ENCODE data around the gene TBC1D14. TPM values are rescaled to one million over a fixed set of nuclear protein-coding genes. Genes with fewer than 3 reads are reported as not detected.
A peak's percentile ranks its signal among the peaks of the same experiment; 100 is the strongest.

Gene TBC1D14
- total RNA-seq, 2 experiments from 2014 or later = 39.4 to 39.8 TPM

DNA sequence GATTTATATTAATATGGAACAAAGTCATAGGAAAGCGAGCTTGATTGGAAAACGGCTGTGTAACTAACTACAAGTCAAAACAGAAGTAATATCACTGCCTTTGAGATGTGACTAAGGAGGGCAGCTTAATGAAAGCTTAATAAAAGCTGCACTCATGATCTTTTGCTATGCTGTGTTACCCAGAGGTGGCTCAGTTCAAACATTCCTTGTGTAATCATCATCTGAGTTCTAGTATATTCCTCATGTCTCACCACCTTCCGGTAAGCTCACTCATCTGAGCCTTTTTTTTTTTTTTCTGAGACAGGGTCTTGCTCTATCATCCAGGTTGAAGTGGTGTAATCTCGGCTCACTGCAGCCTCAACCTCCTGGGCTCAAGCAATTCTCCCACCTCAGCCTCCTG, 153.2 kb downstream of the TBC1D14 start:
- peaks cover 71% of the 10 kb centered on the region for H3K36me3 Mint-ChIP-seq (ENCODE audit: low read depth)
- H3K4me1 Mint-ChIP-seq (ENCODE audit: low read depth) = peaks cover 23% of the 10 kb centered on the region

DNA sequence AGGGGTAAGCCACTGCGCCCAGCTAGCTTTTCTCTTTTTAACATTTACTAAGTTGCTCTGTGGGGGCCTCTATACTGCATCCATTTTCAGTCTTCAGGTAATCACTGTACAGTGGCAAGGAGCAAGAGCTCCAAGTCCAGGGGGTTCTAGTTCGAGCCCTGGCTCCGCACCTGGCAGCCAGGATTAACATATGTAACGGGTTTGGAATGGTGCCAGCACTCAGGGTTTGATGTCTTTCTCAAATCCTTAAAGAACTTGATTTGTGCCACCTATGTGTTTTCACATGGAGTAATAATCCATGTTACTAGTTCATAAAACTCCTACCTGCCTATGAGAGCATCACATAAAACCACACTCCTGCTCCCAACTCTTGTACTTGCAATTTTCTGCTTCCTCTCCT, 153.7 kb downstream of the TBC1D14 start:
- Mint-ChIP-seq H3K27ac (peak overlapping the region; percentile 22), H3K9me3 (ENCODE audit: insufficient read depth) (no peaks in the 10 kb centered on the region)

More for the DNA sequence above, 153.2 kb downstream of the TBC1D14 start:
- H3K9me3 Mint-ChIP-seq (ENCODE audit: insufficient read depth) = no peaks in the 10 kb centered on the region
- H3K27me3 Mint-ChIP-seq (ENCODE audit: low read depth) = no peaks in the 10 kb centered on the region
- H3K27ac Mint-ChIP-seq = no peak overlapping the region
- no peak for ATAC-seq
- ChIA-PET POLR2A (interaction anchor here (0.7 to 1.4 kb wide), 4 partner anchors 8 to 125 kb away, joined by 3 to 9 read pairs (median 4); no protein-coding TSS in a partner anchor), CTCF (interaction anchor here (0.8 to 11.7 kb wide), 3 partner anchors 8 to 20 kb away, joined by 3 to 172 read pairs (median 6); partner anchors contain the start of gene TADA2B)
- no peak for DNase-seq
- no peak overlapping the region for H3K4me3 Mint-ChIP-seq

GRCh38 chr4:7066006-7066405, 156.4 kb downstream of the TBC1D14 start:
- H3K27ac Mint-ChIP-seq = no peak overlapping the region
- peak overlapping the region; percentile 97 for H3K4me3 Mint-ChIP-seq
- ChIA-PET CTCF (interaction anchor here (1.4 to 11.7 kb wide), 3 partner anchors 10 to 92 kb away, joined by 5 to 172 read pairs (median 27); partner anchors contain the start of gene TADA2B), POLR2A (interaction anchor here (0.8 to 5.7 kb wide), 5 partner anchors 12 to 393 kb away, joined by 3 to 62 read pairs (median 12); partner anchors contain the start of gene TADA2B)
- no peak for ATAC-seq
- H3K4me1 Mint-ChIP-seq (ENCODE audit: low read depth) = peaks cover 39% of the 10 kb centered on the region
- DNase-seq = no peak
- no peaks in the 10 kb centered on the region for H3K9me3 Mint-ChIP-seq (ENCODE audit: insufficient read depth)
- H3K27me3 Mint-ChIP-seq (ENCODE audit: low read depth) = peaks cover 2% of the 10 kb centered on the region
- peaks cover 44% of the 10 kb centered on the region for H3K36me3 Mint-ChIP-seq (ENCODE audit: low read depth)

More for the DNA sequence above, 153.7 kb downstream of the TBC1D14 start:
- peaks cover 68% of the 10 kb centered on the region for H3K36me3 Mint-ChIP-seq (ENCODE audit: low read depth)
- H3K4me1 Mint-ChIP-seq (ENCODE audit: low read depth) = peaks cover 23% of the 10 kb centered on the region
- ChIA-PET CTCF (interaction anchor here (0.8 to 11.7 kb wide), 2 partner anchors 13 to 21 kb away, joined by 3 to 172 read pairs; partner anchors contain the start of gene TADA2B), POLR2A (interaction anchor here (0.8 kb wide), 1 partner anchor 9 kb away, joined by 3 read pairs; no protein-coding TSS in a partner anchor)
- no peaks in the 10 kb centered on the region for H3K27me3 Mint-ChIP-seq (ENCODE audit: low read depth)
- no peak overlapping the region for H3K4me3 Mint-ChIP-seq
- ATAC-seq = no peak
- no peak for DNase-seq

DNA sequence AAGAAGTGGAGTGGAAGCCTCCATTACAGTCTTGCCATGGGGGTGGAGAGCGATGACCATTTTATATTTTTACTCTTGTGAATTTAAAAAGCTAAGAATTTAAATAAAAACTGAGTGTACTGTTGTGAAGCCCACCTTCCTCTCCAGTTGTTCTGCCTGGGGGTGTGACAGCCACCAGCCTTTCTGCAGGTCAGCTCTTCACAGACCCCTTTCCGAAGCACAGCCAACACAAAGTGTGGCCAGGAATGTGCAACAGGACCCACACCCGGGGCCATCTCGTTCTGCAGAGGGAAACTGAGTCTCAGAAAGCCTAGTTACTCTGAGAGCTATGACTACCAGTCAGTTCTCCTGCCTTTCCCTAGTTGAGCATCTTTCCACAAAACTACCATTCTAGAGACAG, 156.9 kb downstream of the TBC1D14 start:
- peak overlapping the region; percentile 97 for H3K4me3 Mint-ChIP-seq
- peaks cover 39% of the 10 kb centered on the region for H3K4me1 Mint-ChIP-seq (ENCODE audit: low read depth)
- ATAC-seq (no peak), DNase-seq (no peak)
- POLR2A ChIA-PET = interaction anchor here (0.8 to 5.7 kb wide), 9 partner anchors 9 to 426 kb away, joined by 3 to 62 read pairs (median 6); partner anchors contain the start of genes MRFAP1 and TADA2B
- peaks cover 39% of the 10 kb centered on the region for H3K36me3 Mint-ChIP-seq (ENCODE audit: low read depth)
- CTCF ChIA-PET = interaction anchor here (1.4 to 11.7 kb wide), 4 partner anchors 11 to 92 kb away, joined by 5 to 172 read pairs (median 17); partner anchors contain the start of gene TADA2B
- H3K9me3 Mint-ChIP-seq (ENCODE audit: insufficient read depth) = no peaks in the 10 kb centered on the region
- H3K27me3 Mint-ChIP-seq (ENCODE audit: low read depth) = peaks cover 2% of the 10 kb centered on the region
- H3K27ac Mint-ChIP-seq = peak overlapping the region; percentile 85

DNA sequence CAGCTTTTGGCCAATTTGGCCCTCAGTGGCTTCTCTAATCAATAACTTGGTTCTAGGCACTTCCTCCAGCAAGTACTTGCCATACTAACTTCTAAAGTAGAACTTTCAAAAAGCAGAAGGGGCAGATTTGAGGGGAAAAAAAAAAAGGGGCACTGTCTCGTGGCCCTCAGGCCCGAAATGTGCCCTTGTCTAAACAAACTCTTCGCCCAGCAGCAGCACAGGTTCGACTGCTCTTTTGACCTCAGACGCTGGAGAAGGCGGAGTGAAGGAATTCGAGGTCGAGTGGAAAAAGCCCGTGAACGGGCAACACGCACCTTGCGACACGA, 157.5 kb downstream of the TBC1D14 start:
- H3K36me3 Mint-ChIP-seq (ENCODE audit: low read depth) = peaks cover 33% of the 10 kb centered on the region

GRCh38 chr4:7067452-7068278, 158.0 kb downstream of the TBC1D14 start, which contains the start of gene GRPEL1:
TSS of gene GRPEL1 (minus strand) at chr4:7068064. CDS start at chr4:7068032, 32 bp downstream.
- peaks cover 12% of the 10 kb centered on the region for H3K27me3 Mint-ChIP-seq (ENCODE audit: low read depth)
- H3K4me1 Mint-ChIP-seq (ENCODE audit: low read depth) = peaks cover 39% of the 10 kb centered on the region

More for the DNA sequence above, 157.5 kb downstream of the TBC1D14 start:
- ChIA-PET CTCF (interaction anchor here (1.2 to 11.7 kb wide), 8 partner anchors 11 to 194 kb away, joined by 3 to 172 read pairs (median 7); partner anchors contain the start of gene TADA2B), POLR2A (interaction anchor here (0.8 to 5.7 kb wide), 20 partner anchors 8 to 427 kb away, joined by 3 to 62 read pairs (median 6); partner anchors contain the start of genes MRFAP1 and TADA2B)
- Mint-ChIP-seq H3K27me3 (ENCODE audit: low read depth) (peaks cover 7% of the 10 kb centered on the region), H3K9me3 (ENCODE audit: insufficient read depth) (no peaks in the 10 kb centered on the region), H3K4me3 (peak overlapping the region; percentile 97), H3K4me1 (ENCODE audit: low read depth) (peaks cover 39% of the 10 kb centered on the region), H3K27ac (peak overlapping the region; percentile 85)
- DNase-seq (no peak), ATAC-seq (no peak)

GRCh38 chr4:7068279-7068842, 158.7 kb downstream of the TBC1D14 start:
- H3K27ac Mint-ChIP-seq = peak overlapping the region; percentile 92
- peak overlapping the region; percentile 97 for H3K4me3 Mint-ChIP-seq
- ChIA-PET POLR2A (interaction anchor here (0.6 to 5.7 kb wide), 22 partner anchors 9 to 428 kb away, joined by 3 to 62 read pairs (median 6); partner anchors contain the start of genes BLOC1S4, MRFAP1 and TADA2B), CTCF (interaction anchor here (0.6 to 11.7 kb wide), 15 partner anchors 9 to 367 kb away, joined by 3 to 172 read pairs (median 7); partner anchors contain the start of gene TADA2B)
- no peaks in the 10 kb centered on the region for H3K9me3 Mint-ChIP-seq (ENCODE audit: insufficient read depth)
- DNase-seq (no peak), ATAC-seq (no peak)
- H3K4me1 Mint-ChIP-seq (ENCODE audit: low read depth) = peaks cover 39% of the 10 kb centered on the region
- peaks cover 24% of the 10 kb centered on the region for H3K36me3 Mint-ChIP-seq (ENCODE audit: low read depth)
- H3K27me3 Mint-ChIP-seq (ENCODE audit: low read depth) = peaks cover 12% of the 10 kb centered on the region

More at GRCh38 chr4:7067452-7068278, 158.0 kb downstream of the TBC1D14 start, which contains the start of gene GRPEL1:
- H3K9me3 Mint-ChIP-seq (ENCODE audit: insufficient read depth) = no peaks in the 10 kb centered on the region
- ATAC-seq (peak; percentile 96), DNase-seq (peak; percentile 100)
- CTCF ChIA-PET = interaction anchor here (0.6 to 11.7 kb wide), 13 partner anchors 9 to 347 kb away, joined by 3 to 172 read pairs (median 7); partner anchors contain the start of gene TADA2B
- H3K27ac Mint-ChIP-seq = peak within 1 kb of the TSS; percentile 92
- peaks cover 30% of the 10 kb centered on the region for H3K36me3 Mint-ChIP-seq (ENCODE audit: low read depth)
- POLR2A ChIA-PET = interaction anchor here (0.6 to 5.7 kb wide), 27 partner anchors 8 to 427 kb away, joined by 3 to 62 read pairs (median 5); partner anchors contain the start of genes BLOC1S4, MRFAP1 and TADA2B
- H3K4me3 Mint-ChIP-seq = peak within 1 kb of the TSS; percentile 97

- ChIA-PET POLR2A (interaction anchor here (1.0 to 5.7 kb wide), 12 partner anchors 9 to 428 kb away, joined by 4 to 62 read pairs (median 6); partner anchors contain the start of genes BLOC1S4, MRFAP1 and TADA2B), CTCF (interaction anchor here (0.7 to 11.7 kb wide), 13 partner anchors 8 to 394 kb away, joined by 3 to 172 read pairs (median 7); partner anchors contain the start of genes BLOC1S4 and TADA2B)
- Mint-ChIP-seq H3K4me3 (peak overlapping the region; percentile 97), H3K27ac (peak overlapping the region; percentile 92), H3K36me3 (ENCODE audit: low read depth) (peaks cover 19% of the 10 kb centered on the region), H3K4me1 (ENCODE audit: low read depth) (peaks cover 37% of the 10 kb centered on the region), H3K27me3 (ENCODE audit: low read depth) (peaks cover 12% of the 10 kb centered on the region), H3K9me3 (ENCODE audit: insufficient read depth) (no peaks in the 10 kb centered on the region)
- ATAC-seq (no peak), DNase-seq (no peak)
Observed at GRCh38 chr4:7068883-7069282, 159.3 kb downstream of the TBC1D14 start.

GRCh38 chr4:7070729-7071511, 161.3 kb downstream of the TBC1D14 start:
- Mint-ChIP-seq H3K9me3 (ENCODE audit: insufficient read depth) (no peaks in the 10 kb centered on the region), H3K36me3 (ENCODE audit: low read depth) (peaks cover 11% of the 10 kb centered on the region), H3K4me1 (ENCODE audit: low read depth) (peaks cover 29% of the 10 kb centered on the region), H3K4me3 (no peak overlapping the region), H3K27me3 (ENCODE audit: low read depth) (peaks cover 12% of the 10 kb centered on the region), H3K27ac (no peak overlapping the region)
- DNase-seq = peak; percentile 89
- ChIA-PET CTCF (interaction anchor here (0.6 to 11.7 kb wide), 35 partner anchors 8 to 396 kb away, joined by 3 to 172 read pairs (median 4); partner anchors contain the start of genes BLOC1S4 and TADA2B), POLR2A (interaction anchor here (0.6 to 5.7 kb wide), 4 partner anchors 28 to 459 kb away, joined by 3 to 62 read pairs (median 4); partner anchors contain the start of genes BLOC1S4 and TADA2B)
- peak; percentile 25 for ATAC-seq

- CTCF ChIA-PET = interaction anchor here (1.0 to 2.3 kb wide), 4 partner anchors 10 to 351 kb away, joined by 4 to 8 read pairs (median 5); partner anchors contain the start of gene TADA2B
- Mint-ChIP-seq H3K27ac (no peak overlapping the region), H3K4me1 (ENCODE audit: low read depth) (peaks cover 16% of the 10 kb centered on the region)
Observed at GRCh38 chr4:7073059-7073458, 163.4 kb downstream of the TBC1D14 start.

More at GRCh38 chr4:7073059-7073458, 163.4 kb downstream of the TBC1D14 start:
- POLR2A ChIA-PET = no interaction called here
- no peak overlapping the region for H3K4me3 Mint-ChIP-seq
- no peaks in the 10 kb centered on the region for H3K9me3 Mint-ChIP-seq (ENCODE audit: insufficient read depth)
- H3K36me3 Mint-ChIP-seq (ENCODE audit: low read depth) = no peaks in the 10 kb centered on the region
- H3K27me3 Mint-ChIP-seq (ENCODE audit: low read depth) = peaks cover 13% of the 10 kb centered on the region
- DNase-seq (no peak), ATAC-seq (no peak)
